CD4-positive, alpha-beta T cell treated with Interleukin-4 for 4 hours (primary cell): ENCODE data around the gene ZNF28.
"Not testable (repeated sequence)": the region's sequence is repeated elsewhere in the genome, so short reads cannot be mapped to it uniquely, and the experiment has no call there.

Experiments used
- DNase-seq: peaks from one replicate; pipeline ENCODE4 v3.0.0-alpha.2; 2020

Gene ZNF28

DNA sequence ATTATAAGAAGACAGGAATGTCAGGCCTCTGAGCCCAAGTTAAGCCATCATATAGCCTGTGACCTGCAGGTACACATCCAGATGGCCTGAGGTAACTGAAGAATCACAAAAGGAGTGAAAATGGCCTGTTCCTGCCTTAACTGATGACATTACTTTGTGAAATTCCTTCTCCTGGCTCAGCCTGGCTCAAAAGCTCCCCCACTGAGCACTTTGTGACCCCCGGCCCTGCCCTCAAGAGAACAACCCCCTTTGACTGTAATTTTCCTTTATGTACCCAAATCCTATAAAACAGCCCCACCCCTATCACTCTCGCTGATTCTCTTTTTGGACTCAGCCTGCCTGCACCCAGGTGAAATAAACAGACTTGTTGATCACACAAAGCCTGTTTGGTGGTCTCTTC is 65.0 kb downstream of the ZNF28 start:
- not testable (repeated sequence) for DNase-seq

DNA sequence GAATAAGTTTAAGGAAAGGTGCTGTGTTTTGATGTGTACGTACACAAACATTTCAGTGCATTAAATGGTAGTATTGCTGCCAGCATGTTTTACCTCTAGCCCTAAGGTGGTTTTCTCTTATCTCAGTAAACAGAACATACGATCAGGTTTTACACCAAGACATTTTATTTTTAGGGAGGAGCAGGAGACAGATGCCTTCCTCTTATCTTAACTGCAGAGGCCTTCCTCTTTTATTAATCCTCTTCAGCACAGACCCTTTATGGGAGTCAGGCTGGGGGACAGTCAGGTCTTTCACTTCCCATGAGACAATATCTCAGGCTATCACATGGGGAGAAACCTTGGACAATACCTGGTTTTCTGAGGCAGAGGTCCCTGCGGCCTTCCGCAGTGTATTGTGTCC is 71.7 kb downstream of the ZNF28 start:
- no peak for DNase-seq

DNA sequence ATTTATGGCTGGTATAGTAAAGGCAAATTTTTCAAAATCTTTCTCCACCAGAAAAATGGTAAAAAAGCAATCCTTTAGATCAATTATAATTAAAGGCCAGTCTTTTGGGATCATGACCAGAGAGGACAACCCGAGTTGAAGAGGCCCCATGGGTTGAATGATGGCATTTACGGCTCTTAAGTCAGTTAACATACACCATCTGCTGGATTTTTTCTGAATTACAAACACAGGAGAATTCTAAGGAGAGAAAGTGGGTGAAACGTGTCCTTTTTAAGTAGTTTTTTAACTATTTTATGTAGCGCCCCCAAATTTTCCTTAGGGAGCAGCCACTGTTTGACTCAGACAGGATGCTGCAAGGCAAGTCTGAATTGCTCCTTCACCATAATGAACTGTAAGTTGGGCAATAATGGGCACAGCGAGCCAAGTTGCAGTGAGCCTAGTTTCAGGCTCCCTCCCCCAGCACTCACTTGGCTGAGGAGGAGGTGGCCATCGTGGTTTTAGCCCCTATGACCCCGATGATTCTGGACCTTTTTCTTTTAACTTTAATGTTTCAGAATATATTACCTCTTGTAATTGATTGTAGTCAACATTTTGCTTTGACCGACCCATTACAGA is 73.0 kb downstream of the ZNF28 start:
- DNase-seq, result peak; percentile 48
